IPS DF 4.7 (cell line): ENCODE measurements around the gene SUSD6.
"Not testable (repeated sequence)": the region's sequence is repeated elsewhere in the genome, so short reads cannot be mapped to it uniquely, and the experiment has no call there.

Experiments
- DNase-seq: peaks from one replicate; pipeline ENCODE4 v3.0.0-alpha.2; 2013; ENCODE audit warnings: low spot score; ENCODE audit errors: extremely low read depth

The SUSD6 gene

GRCh38 chr14:69711477-69711876 lies 100.1 kb downstream of the SUSD6 start:
- DNase-seq = no peak

- no peak for DNase-seq
Measured at GRCh38 chr14:69711881-69712560, 100.6 kb downstream of the SUSD6 start.

GRCh38 chr14:69712599-69713088 lies 101.2 kb downstream of the SUSD6 start:
- DNase-seq = no peak

- DNase-seq = no peak
Measured at GRCh38 chr14:69713209-69713781, 101.9 kb downstream of the SUSD6 start.

GRCh38 chr14:69713993-69714679 lies 102.7 kb downstream of the SUSD6 start:
- DNase-seq = no peak

- no peak for DNase-seq
Measured at GRCh38 chr14:69715725-69716477, 104.5 kb downstream of the SUSD6 start.

GRCh38 chr14:69716478-69717187 lies 105.2 kb downstream of the SUSD6 start:
- DNase-seq = no peak

GRCh38 chr14:69718614-69719013 lies 107.2 kb downstream of the SUSD6 start:
- not testable (repeated sequence) for DNase-seq

- no peak for DNase-seq
Measured at GRCh38 chr14:69719501-69719951, 108.1 kb downstream of the SUSD6 start.

- DNase-seq = no peak
Measured at GRCh38 chr14:69720912-69721311, 109.5 kb downstream of the SUSD6 start.

GRCh38 chr14:69726761-69727511 lies 115.5 kb downstream of the SUSD6 start:
- DNase-seq = no peak

GRCh38 chr14:69727860-69728259 lies 116.5 kb downstream of the SUSD6 start:
- no peak for DNase-seq

GRCh38 chr14:69731919-69732598 lies 120.7 kb downstream of the SUSD6 start:
- not testable (repeated sequence) for DNase-seq

- not testable (repeated sequence) for DNase-seq
Measured at GRCh38 chr14:69736405-69736804, 125.0 kb downstream of the SUSD6 start.

GRCh38 chr14:69741055-69741454 lies 129.7 kb downstream of the SUSD6 start:
- DNase-seq = no peak

- no peak for DNase-seq
Measured at GRCh38 chr14:69749956-69750355, 138.6 kb downstream of the SUSD6 start.

- DNase-seq = no peak
Measured at GRCh38 chr14:69750495-69750894, 139.1 kb downstream of the SUSD6 start.

- no peak for DNase-seq
Measured at GRCh38 chr14:69752773-69753172, 141.4 kb downstream of the SUSD6 start.

- DNase-seq = no peak
Measured at GRCh38 chr14:69753860-69754259, 142.5 kb downstream of the SUSD6 start.

- no peak for DNase-seq
Measured at GRCh38 chr14:69754487-69754886, 143.1 kb downstream of the SUSD6 start.
